GM12891 (cell line): ENCODE measurements around the gene GRIK2.

Source experiments
- POLR2A ChIP-seq: IDR thresholded peaks from 2 replicates; pipeline ENCODE4 v1.6.1; 2011; ENCODE audit warnings: low read depth, low read length, control low read depth
- POLR2AphosphoS5 ChIP-seq: IDR thresholded peaks from 2 replicates; pipeline ENCODE4 v1.6.1; 2011; ENCODE audit warnings: low read depth, low read length, control low read depth
- SPI1 ChIP-seq: IDR thresholded peaks from 2 replicates; pipeline ENCODE4 v1.6.1; 2011; ENCODE audit warnings: low read depth, low read length, control low read depth

GRCh38 chr6:102051720-102052119, 658.2 kb downstream of the GRIK2 start:
- no peak for TF ChIP-seq POLR2A
- TF ChIP-seq POLR2AphosphoS5 = no peak
- TF ChIP-seq SPI1 = no peak
